22Rv1 (cell line): ENCODE data around the gene AKT3.

ENCODE experiments used
- ZFX ChIP-seq: fragments of 450-650 bp; IDR thresholded peaks from 2 replicates; pipeline ENCODE4 v1.6.1; 2017; ENCODE audit warnings: antibody characterized with exemption, borderline replicate concordance
- TF ChIP-seq, protein P1 (sequence below): fragments of 450-650 bp; IDR thresholded peaks from 2 replicates; pipeline ENCODE4 v1.5.1; 2017; ENCODE audit warnings: mild to moderate bottlenecking

DNA sequence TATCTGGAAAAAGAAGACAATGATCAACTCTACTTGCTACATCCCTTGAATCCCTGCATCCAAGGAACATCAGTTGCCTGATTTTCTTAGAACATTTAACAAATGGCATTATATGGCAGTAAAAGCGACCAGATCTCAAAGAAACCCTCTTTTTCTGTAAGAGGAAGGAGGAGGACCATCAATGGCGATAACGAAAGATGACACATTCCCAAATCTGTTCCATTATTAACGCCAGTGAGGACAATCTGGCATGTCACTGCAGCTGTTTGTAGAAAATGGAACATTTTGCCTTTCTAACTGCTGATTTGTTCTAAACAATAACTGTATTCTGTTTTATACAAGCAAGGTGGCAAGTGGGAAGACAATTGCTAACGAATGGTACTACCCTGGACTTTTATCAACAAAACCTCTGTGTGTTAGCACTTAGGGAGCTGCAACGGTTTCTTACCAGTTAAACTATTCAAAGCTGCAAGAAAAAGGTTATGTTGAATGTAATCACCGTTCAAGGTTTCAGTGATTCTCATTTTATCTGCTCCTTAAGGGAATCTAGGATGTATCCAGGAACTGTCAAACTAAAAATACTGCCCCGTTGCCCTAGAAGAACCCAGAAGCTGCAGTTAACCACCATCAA is 342.3 kb downstream of the AKT3 start:
- TF ChIP-seq, protein P1, sequence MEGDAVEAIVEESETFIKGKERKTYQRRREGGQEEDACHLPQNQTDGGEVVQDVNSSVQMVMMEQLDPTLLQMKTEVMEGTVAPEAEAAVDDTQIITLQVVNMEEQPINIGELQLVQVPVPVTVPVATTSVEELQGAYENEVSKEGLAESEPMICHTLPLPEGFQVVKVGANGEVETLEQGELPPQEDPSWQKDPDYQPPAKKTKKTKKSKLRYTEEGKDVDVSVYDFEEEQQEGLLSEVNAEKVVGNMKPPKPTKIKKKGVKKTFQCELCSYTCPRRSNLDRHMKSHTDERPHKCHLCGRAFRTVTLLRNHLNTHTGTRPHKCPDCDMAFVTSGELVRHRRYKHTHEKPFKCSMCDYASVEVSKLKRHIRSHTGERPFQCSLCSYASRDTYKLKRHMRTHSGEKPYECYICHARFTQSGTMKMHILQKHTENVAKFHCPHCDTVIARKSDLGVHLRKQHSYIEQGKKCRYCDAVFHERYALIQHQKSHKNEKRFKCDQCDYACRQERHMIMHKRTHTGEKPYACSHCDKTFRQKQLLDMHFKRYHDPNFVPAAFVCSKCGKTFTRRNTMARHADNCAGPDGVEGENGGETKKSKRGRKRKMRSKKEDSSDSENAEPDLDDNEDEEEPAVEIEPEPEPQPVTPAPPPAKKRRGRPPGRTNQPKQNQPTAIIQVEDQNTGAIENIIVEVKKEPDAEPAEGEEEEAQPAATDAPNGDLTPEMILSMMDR, result no peak
- TF ChIP-seq ZFX, result no peak
